ENCODE data around the gene GLIS1. TPM values are rescaled to one million over a fixed set of nuclear protein-coding genes. Genes with fewer than 3 reads are reported as not detected.

Gene GLIS1
- total RNA-seq, 1 donor = 2.9 TPM

- Histone ChIP-seq H2AFZ (ENCODE audit: low read length) (no peak overlapping the region), H3K4me1 (ENCODE audit: insufficient read depth, low read length) (no peaks in the 10 kb centered on the region), H3K4me3 (ENCODE audit: insufficient read depth, low read length) (no peak overlapping the region), H3K36me3 (ENCODE audit: insufficient read depth, low read length) (peaks cover 8% of the 10 kb centered on the region), H3K4me2 (ENCODE audit: insufficient read depth, low read length) (no peak overlapping the region), H3K27ac (ENCODE audit: low read depth, low read length) (no peak overlapping the region), H4K20me1 (ENCODE audit: insufficient read depth, low read length) (peaks cover 21% of the 10 kb centered on the region), H3K9me3 (ENCODE audit: low read depth, low read length) (no peaks in the 10 kb centered on the region), H3K27me3 (ENCODE audit: insufficient read depth, low read length) (no peaks in the 10 kb centered on the region), H3K79me2 (ENCODE audit: insufficient read depth, low read length) (no peaks in the 10 kb centered on the region)
- DNase-seq (ENCODE audit: insufficient read length, low spot score, missing footprints) = no peak
- no peak for TF ChIP-seq CTCF (IDR thresholded peaks at IDR 0.05; ENCODE audit: extremely low read depth, low read depth, low read length)
Observed at GRCh38 chr1:53589043-53589887, 149.7 kb downstream of the GLIS1 start.

- H3K4me1 ChIP-seq (ENCODE audit: insufficient read depth, low read length) = no peaks in the 10 kb centered on the region
- no peaks in the 10 kb centered on the region for H3K27me3 ChIP-seq (ENCODE audit: insufficient read depth, low read length)
- H4K20me1 ChIP-seq (ENCODE audit: insufficient read depth, low read length) = peaks cover 21% of the 10 kb centered on the region
- H2AFZ ChIP-seq (ENCODE audit: low read length) = no peak overlapping the region
- peaks cover 3% of the 10 kb centered on the region for H3K36me3 ChIP-seq (ENCODE audit: insufficient read depth, low read length)
- no peak for TF ChIP-seq CTCF (IDR thresholded peaks at IDR 0.05; ENCODE audit: extremely low read depth, low read depth, low read length)
- H3K4me2 ChIP-seq (ENCODE audit: insufficient read depth, low read length) = no peak overlapping the region
- DNase-seq (ENCODE audit: insufficient read length, low spot score, missing footprints) = no peak
- no peak overlapping the region for H3K27ac ChIP-seq (ENCODE audit: low read depth, low read length)
- H3K4me3 ChIP-seq (ENCODE audit: insufficient read depth, low read length) = no peak overlapping the region
- H3K9me3 ChIP-seq (ENCODE audit: low read depth, low read length) = no peaks in the 10 kb centered on the region
- no peaks in the 10 kb centered on the region for H3K79me2 ChIP-seq (ENCODE audit: insufficient read depth, low read length)
Observed at GRCh38 chr1:53588053-53588779, 150.7 kb downstream of the GLIS1 start.

- Histone ChIP-seq H3K79me2 (ENCODE audit: insufficient read depth, low read length) (no peaks in the 10 kb centered on the region), H3K4me2 (ENCODE audit: insufficient read depth, low read length) (no peak overlapping the region), H3K27ac (ENCODE audit: low read depth, low read length) (no peak overlapping the region), H4K20me1 (ENCODE audit: insufficient read depth, low read length) (peaks cover 14% of the 10 kb centered on the region), H3K9me3 (ENCODE audit: low read depth, low read length) (no peaks in the 10 kb centered on the region), H3K4me3 (ENCODE audit: insufficient read depth, low read length) (no peak overlapping the region), H3K4me1 (ENCODE audit: insufficient read depth, low read length) (no peaks in the 10 kb centered on the region), H3K27me3 (ENCODE audit: insufficient read depth, low read length) (no peaks in the 10 kb centered on the region), H2AFZ (ENCODE audit: low read length) (no peak overlapping the region), H3K36me3 (ENCODE audit: insufficient read depth, low read length) (peaks cover 3% of the 10 kb centered on the region)
- TF ChIP-seq CTCF (IDR thresholded peaks at IDR 0.05; ENCODE audit: extremely low read depth, low read depth, low read length) = no peak
- no peak for DNase-seq (ENCODE audit: insufficient read length, low spot score, missing footprints)
Observed at GRCh38 chr1:53587252-53587988, 151.5 kb downstream of the GLIS1 start.

All from osteoblast (primary cell).